Neural crest cell (in vitro differentiated cells): ENCODE data around the gene GAB2. TPM values are rescaled to one million over a fixed set of nuclear protein-coding genes. Genes with fewer than 3 reads are reported as not detected.

Experiments
- DNase-seq: peaks from one replicate; pipeline ENCODE4 v3.0.0; 2021; ENCODE audit warnings: low read depth, mixed read lengths, low spot score
- H3K27ac Mint-ChIP-seq: one replicate; pipeline ENCODE4 v1.8.0; 2021; ENCODE audit warnings: mild to moderate bottlenecking, mixed read lengths; ENCODE audit not compliant: unreplicated experiment
- H3K27me3 Mint-ChIP-seq: 2 replicates; pipeline ENCODE4 v1.8.0; 2021; ENCODE audit warnings: low read depth, mild to moderate bottlenecking, mixed read lengths
- H3K36me3 Mint-ChIP-seq: 2 replicates; pipeline ENCODE4 v1.8.0; 2021; ENCODE audit warnings: low read depth, mild to moderate bottlenecking, mixed read lengths
- H3K4me1 Mint-ChIP-seq: 2 replicates; pipeline ENCODE4 v1.8.0; 2021; ENCODE audit warnings: mixed read lengths
- H3K4me3 Mint-ChIP-seq: one replicate; pipeline ENCODE4 v1.8.0; 2021; ENCODE audit warnings: mild to moderate bottlenecking, mixed read lengths
- H3K9me3 Mint-ChIP-seq: 2 replicates; pipeline ENCODE4 v1.8.0; 2021; ENCODE audit warnings: mixed read lengths
- total RNA-seq: library from RNA; stranded (reverse); gene quantifications from 2 replicates; pipeline ENCODE4 v1.2.1, GENCODE V29; 2021
- TF ChIP-seq, protein P1 (sequence below): fragments of 200-600 bp; sonication (generic); conservative IDR thresholded peaks from 2 replicates; pipeline ENCODE4 v1.5.0; 2021; ENCODE audit warnings: antibody characterized with exemption, mild to moderate bottlenecking

Gene GAB2
- total RNA-seq, 1 donor from 2014 or later = 27.9 TPM

DNA sequence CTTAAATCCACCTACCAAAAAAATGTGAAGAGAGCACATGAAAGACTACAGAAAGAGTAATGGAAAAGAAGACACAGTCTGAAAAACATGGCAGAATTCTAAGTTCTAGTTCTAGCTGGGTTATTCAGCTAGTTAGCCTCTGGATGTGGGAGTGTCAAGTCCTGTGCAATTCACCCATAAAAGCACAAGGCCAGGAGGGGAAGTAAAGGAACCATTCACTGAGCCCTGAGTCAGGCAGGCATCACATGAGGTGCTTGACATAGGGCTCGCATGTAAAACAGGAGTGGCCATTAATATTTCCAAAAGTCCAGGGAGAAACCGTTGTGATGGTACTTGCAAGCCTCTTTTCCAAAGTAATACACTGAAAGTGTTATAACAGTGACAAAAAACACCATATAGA is 103.7 kb downstream of the GAB2 start:
- DNase-seq = no peak
- Mint-ChIP-seq H3K27me3 (no peaks in the 10 kb centered on the region), H3K4me1 (peaks cover 39% of the 10 kb centered on the region), H3K4me3 (no peak overlapping the region), H3K36me3 (no peaks in the 10 kb centered on the region), H3K27ac (no peak overlapping the region), H3K9me3 (no peaks in the 10 kb centered on the region)
- TF ChIP-seq, protein P1, sequence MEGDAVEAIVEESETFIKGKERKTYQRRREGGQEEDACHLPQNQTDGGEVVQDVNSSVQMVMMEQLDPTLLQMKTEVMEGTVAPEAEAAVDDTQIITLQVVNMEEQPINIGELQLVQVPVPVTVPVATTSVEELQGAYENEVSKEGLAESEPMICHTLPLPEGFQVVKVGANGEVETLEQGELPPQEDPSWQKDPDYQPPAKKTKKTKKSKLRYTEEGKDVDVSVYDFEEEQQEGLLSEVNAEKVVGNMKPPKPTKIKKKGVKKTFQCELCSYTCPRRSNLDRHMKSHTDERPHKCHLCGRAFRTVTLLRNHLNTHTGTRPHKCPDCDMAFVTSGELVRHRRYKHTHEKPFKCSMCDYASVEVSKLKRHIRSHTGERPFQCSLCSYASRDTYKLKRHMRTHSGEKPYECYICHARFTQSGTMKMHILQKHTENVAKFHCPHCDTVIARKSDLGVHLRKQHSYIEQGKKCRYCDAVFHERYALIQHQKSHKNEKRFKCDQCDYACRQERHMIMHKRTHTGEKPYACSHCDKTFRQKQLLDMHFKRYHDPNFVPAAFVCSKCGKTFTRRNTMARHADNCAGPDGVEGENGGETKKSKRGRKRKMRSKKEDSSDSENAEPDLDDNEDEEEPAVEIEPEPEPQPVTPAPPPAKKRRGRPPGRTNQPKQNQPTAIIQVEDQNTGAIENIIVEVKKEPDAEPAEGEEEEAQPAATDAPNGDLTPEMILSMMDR = no peak

- DNase-seq = no peak
- TF ChIP-seq, protein P1 = no peak
- Mint-ChIP-seq H3K27ac (no peak overlapping the region), H3K36me3 (no peaks in the 10 kb centered on the region), H3K9me3 (no peaks in the 10 kb centered on the region), H3K27me3 (no peaks in the 10 kb centered on the region), H3K4me1 (peaks cover 34% of the 10 kb centered on the region), H3K4me3 (no peak overlapping the region)
Measured at GRCh38 chr11:78313181-78313795, 104.3 kb downstream of the GAB2 start.

- Mint-ChIP-seq H3K27ac (no peak overlapping the region), H3K9me3 (no peaks in the 10 kb centered on the region), H3K36me3 (no peaks in the 10 kb centered on the region), H3K4me3 (no peak overlapping the region), H3K4me1 (peaks cover 33% of the 10 kb centered on the region), H3K27me3 (no peaks in the 10 kb centered on the region)
- DNase-seq = no peak
- TF ChIP-seq, protein P1 = no peak
Measured at GRCh38 chr11:78312712-78313111, 104.9 kb downstream of the GAB2 start.

DNA sequence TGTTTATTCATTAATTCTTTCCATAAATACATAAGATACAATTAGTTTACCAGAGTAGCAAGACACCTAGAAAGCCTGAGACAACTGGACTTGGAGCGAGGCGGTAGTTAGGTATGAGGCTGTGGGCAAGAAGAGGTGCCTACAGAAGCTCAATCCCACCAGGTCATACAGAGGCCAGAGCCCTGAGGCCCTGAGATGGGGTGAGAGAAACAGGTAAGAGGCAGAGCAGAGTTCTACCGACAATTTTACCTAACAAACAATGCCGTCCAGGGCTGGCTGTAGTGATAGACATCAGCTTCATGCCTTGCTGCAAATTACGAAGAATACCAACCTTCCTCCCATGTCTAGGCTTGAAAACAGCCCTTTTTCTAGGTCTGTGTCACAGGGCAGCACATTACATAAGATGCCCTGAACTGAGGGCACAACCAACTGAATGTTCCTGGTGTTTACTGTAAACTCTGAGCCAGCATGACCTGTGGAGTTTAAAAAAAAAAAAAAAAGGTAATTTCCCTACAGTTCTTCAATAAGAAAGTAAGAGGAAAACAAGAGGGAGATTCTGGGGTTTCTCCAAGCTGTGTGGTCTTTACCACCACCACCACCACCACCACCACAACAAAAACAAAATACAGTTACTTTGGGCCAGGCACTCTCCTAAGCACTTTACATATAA is 105.8 kb downstream of the GAB2 start:
- Mint-ChIP-seq H3K36me3 (no peaks in the 10 kb centered on the region), H3K4me1 (peaks cover 31% of the 10 kb centered on the region), H3K27ac (no peak overlapping the region), H3K9me3 (no peaks in the 10 kb centered on the region), H3K27me3 (no peaks in the 10 kb centered on the region), H3K4me3 (no peak overlapping the region)
- DNase-seq = no peak
- TF ChIP-seq, protein P1 = no peak

DNA sequence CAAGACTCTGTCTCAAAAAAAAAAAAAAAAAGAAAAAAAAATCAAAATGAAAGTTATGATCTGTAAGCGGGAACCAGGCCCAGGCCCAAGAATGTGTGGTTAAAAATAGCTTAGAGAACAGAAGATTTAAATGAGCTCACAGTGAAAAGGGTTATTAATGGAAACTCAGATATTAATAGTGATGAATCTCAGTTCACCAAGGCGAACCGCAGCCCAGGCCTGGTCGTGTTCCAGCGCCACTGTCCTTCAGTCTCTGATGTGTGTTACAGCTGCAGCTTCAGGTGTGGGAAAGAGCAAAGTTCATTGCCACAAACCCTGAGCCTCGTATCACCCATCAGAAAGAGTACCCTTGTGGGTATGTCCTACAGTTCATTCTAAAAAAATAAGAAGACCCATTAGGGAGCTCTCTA is 107.1 kb downstream of the GAB2 start:
- Mint-ChIP-seq H3K9me3 (no peaks in the 10 kb centered on the region), H3K27ac (no peak overlapping the region), H3K4me3 (no peak overlapping the region), H3K36me3 (no peaks in the 10 kb centered on the region), H3K27me3 (no peaks in the 10 kb centered on the region), H3K4me1 (peaks cover 31% of the 10 kb centered on the region)
- TF ChIP-seq, protein P1 = no peak
- no peak for DNase-seq
